CD4-positive, alpha-beta T cell treated with Interleukin-2 at 100 ng/mL for 4 hours (primary cell): ENCODE data around the gene CDC14B.
A peak's percentile ranks its signal among the peaks of the same experiment; 100 is the strongest.

ENCODE experiments used
- DNase-seq: peaks from one replicate; pipeline ENCODE4 v3.0.0-alpha.2; 2020; ENCODE audit warnings: low spot score

CDC14B gene

DNA sequence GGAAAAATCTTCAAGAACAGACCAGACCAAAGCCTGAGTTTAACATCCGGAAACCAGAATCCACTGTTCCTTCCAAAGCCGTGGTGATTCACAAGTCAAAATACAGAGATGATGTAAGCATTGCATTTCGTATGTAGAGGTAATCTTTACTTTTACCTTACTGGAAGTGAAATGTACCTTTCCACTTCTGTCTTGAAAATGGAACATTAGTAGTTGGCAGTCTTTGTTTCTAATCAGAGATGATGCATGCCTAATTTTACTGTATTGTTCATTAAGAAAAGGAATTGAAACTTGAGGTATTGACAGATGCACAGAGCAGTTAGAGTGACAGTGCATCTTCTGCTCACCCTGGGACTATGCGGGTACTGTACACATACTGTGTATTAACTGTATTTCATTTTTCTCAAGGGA lies 135.1 kb downstream of the CDC14B start:
- DNase-seq = no peak

- no peak for DNase-seq
These were observed 135.8 kb downstream of the CDC14B start for GRCh38 chr9:96483733-96484390.

DNA sequence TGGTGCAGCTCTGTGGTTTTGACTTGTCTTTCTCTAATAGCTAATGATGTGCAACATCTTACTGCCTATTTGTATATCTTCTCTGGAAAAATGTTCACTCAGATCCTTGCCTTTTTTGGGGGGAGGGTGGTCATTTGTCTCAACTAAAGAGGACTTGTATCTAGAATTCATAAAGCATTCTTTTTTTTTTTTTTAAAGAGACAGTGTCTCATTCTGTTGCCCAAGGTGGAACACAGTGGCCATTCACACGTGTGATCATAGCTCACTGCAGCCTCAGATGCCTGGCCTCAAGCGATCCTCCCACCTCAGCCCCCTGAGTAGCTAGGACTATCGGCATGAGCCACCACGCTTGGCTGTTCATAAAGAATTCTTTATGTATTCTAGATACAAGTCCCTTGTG lies 136.4 kb downstream of the CDC14B start:
- DNase-seq = no peak

- DNase-seq = no peak
These were observed 137.2 kb downstream of the CDC14B start for GRCh38 chr9:96482476-96482875.

DNA sequence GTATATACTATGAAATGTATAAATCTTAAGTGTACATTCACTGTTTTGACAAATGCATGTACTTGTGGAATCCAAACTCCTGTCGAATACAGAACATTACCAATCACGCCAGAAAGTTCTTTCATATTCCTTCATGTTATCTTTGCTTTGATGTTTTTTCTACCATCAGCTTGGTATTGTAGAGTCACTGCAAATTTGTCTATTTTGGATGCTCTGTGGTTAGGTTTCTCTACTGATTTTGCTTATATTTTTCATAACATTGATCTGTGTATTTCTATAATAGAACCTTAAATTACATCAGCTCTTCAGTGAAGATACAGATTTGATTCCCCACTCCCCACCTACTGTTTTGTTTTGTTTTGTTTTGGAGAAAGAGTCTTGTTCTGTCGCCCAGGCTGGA lies 138.9 kb downstream of the CDC14B start:
- DNase-seq = no peak

- peak; percentile 12 for DNase-seq
These were observed 140.7 kb downstream of the CDC14B start for GRCh38 chr9:96478829-96479371.

GRCh38 chr9:96476591-96476990 lies 143.1 kb downstream of the CDC14B start:
- peak; percentile 23 for DNase-seq

GRCh38 chr9:96476013-96476412 lies 143.6 kb downstream of the CDC14B start:
- no peak for DNase-seq

GRCh38 chr9:96467784-96468183 lies 151.9 kb downstream of the CDC14B start:
- no peak for DNase-seq

GRCh38 chr9:96464426-96464825 lies 155.2 kb downstream of the CDC14B start:
- no peak for DNase-seq

DNA sequence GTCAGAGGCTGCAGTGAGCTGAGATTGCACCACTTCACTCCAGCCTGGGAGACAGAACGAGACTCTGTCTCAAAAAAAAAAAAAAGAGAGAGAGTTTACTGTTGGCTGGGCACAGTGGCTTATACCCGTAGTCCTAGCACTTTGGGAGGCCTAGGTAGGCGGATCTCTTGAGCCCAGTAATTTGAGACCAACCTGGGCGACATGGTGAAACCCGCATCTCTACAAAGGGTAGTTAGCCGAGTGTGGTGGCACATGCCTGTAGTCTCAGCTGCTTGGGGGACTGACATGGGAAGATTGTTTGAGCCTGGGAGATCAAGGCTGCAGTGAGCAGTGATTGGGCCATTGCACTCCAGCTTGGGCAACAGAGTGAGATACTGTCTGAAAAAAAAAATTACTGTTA lies 157.1 kb downstream of the CDC14B start:
- DNase-seq = no peak

- no peak for DNase-seq
These were observed 158.3 kb downstream of the CDC14B start for GRCh38 chr9:96461336-96461735.

- DNase-seq = no peak
These were observed 158.8 kb downstream of the CDC14B start for GRCh38 chr9:96460882-96461281.

DNA sequence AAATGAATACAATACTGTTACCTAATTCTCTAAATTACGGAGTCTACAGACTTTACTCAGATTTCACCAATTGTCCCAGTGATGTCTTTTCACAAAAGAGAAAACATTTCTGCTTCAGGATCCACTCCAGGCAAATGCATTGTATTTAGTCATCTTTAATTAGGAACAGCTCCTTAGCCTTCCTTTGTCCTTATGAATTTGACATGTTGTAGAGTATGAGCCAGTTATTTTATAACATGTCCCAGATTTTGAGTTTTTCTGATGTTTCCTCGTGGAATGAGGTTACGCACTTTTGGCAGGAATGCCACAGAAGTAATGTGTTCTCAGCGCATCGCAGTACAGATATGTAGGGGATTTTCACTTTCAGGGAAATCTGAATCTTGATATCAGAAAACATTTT lies 159.2 kb downstream of the CDC14B start:
- no peak for DNase-seq

DNA sequence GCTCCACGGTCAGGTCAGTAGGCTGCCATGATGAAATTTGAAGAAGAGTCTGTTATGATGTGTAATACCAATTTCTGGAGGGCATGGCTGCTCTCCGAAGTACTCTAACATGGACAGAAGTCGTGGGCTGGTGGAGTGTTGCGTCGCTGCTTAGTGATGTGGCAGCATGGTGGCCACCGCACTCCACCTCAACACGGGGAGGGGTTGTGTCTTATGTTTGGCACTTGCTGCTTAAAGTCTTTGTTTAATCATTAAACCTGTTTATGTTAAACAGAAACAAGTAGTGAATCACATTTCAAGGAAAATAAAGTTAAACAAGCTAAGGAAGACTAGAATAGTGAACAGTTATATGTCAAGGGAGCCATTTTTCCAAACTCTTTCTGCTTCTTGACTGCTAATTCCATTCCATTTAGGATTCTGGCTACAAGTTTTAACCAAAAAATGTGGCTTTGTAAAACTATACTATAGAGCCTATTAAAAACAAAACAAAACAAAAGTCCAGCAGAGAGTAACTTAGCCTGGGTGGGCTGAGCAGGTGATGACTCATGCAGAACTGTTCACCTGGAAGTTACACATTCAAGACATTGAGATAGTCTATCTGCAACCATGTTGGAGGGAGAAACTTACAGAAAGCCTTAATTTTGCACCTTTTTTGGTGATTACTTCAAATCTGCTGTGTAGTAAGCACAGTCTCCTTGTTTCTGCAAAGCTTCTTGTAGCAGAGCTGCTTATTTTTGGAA lies 160.2 kb downstream of the CDC14B start:
- DNase-seq = no peak

DNA sequence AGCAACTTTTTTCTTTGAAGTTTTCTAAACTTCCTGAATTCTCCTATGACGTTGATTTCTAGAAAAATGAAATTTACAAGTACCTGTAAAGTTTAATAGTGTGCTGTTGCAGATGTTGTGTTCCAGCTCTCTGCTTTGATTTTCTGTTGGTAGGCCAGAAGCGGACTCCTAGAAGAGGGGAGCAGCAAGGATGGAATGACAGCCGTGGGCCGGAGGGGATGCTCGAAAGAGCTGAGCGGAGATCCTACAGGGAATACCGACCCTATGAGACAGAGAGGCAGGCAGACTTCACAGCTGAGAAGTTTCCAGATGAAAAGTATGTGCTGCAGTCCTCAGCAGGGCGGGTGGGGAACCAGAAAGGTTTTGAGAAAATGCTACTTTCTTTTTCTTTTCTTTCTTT lies 161.4 kb downstream of the CDC14B start:
- no peak for DNase-seq

DNA sequence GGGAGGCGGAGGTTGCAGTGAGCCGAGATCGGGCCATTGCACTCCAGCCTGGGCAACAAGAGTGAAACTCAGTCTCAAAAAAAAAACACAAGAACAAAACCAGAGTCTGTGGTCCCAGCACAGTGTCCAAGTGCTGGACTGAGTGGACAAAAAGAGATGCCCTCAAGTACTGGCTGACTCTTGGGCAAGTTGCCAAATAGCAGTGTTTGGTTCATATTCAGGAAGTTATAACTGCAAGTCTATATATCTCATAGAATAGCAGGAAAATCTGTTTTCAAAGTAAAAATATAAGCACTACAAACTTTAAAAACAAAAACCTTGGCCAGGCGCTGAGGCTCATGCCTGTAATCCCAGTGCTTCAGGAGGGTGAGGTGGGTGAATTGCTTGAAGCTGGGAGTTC lies 162.4 kb downstream of the CDC14B start:
- no peak for DNase-seq

DNA sequence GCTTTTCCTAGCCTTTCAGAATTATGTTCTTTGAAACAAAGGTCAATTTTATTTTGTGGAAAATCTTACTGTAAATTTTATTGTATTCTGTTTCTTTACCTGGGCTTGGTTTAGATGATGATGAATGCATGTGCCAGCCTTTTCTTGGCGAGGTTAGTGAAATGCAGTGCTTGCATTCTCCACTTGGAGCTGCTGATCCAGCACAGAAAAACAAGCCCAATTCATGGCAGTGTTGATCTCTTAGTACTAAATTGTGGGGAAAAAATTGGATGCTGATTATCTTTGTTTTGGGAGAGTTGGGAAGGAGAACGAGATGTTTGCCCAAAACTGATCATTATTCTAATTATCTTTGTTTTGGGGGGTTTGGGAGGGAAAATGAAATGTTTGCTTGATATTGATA lies 166.0 kb downstream of the CDC14B start:
- no peak for DNase-seq

GRCh38 chr9:96450613-96451528 lies 168.8 kb downstream of the CDC14B start:
- DNase-seq = peak; percentile 42
